HepG2 (cell line): Measurements from ENCODE around the gene AJM1. TPM values are rescaled to one million over a fixed set of nuclear protein-coding genes. Genes with fewer than 3 reads are reported as not detected.

Experiments
- CEBPZ ChIP-seq: IDR thresholded peaks from 2 replicates; pipeline ENCODE4 v1.6.1; 2012; ENCODE audit warnings: low read length, improper control_type of control experiment
- ELF3 ChIP-seq: IDR thresholded peaks from 2 replicates; pipeline ENCODE4 v1.6.1; 2016; ENCODE audit warnings: missing genetic modification reagents, missing compliant biosample characterization
- FOXJ3 ChIP-seq: sonication (generic); formaldehyde crosslinking; IDR thresholded peaks from 2 replicates; pipeline ENCODE4 v1.4.0; 2020; ENCODE audit warnings: missing genetic modification reagents, mild to moderate bottlenecking, borderline replicate concordance
- GMEB1 ChIP-seq: sonication (generic); formaldehyde crosslinking; IDR thresholded peaks from 2 replicates; pipeline ENCODE4 v1.5.1; 2020; ENCODE audit warnings: missing genetic modification reagents, mild to moderate bottlenecking, borderline replicate concordance
- PHB2 ChIP-seq: fragments of 450-650 bp; IDR thresholded peaks from 2 replicates; pipeline ENCODE4 v1.6.1; 2018; ENCODE audit not compliant: partially characterized antibody
- TFE3 ChIP-seq: IDR thresholded peaks from 2 replicates; pipeline ENCODE4 v1.6.1; 2016
- ZBTB43 ChIP-seq: sonication (generic); formaldehyde crosslinking; conservative IDR thresholded peaks from 2 replicates; pipeline ENCODE4 v1.4.0; 2020; ENCODE audit warnings: missing genetic modification reagents
- ZNF383 ChIP-seq: sonication (generic); formaldehyde crosslinking; IDR thresholded peaks from 2 replicates; pipeline ENCODE4 v1.4.0; 2020; ENCODE audit warnings: missing genetic modification reagents, mild to moderate bottlenecking, borderline replicate concordance
- ZNF580 ChIP-seq: IDR thresholded peaks from 2 replicates; pipeline ENCODE4 v1.6.1; 2016; ENCODE audit warnings: low read depth, borderline replicate concordance
- ZNF629 ChIP-seq: sonication (generic); formaldehyde crosslinking; conservative IDR thresholded peaks from 2 replicates; pipeline ENCODE4 v1.5.0; 2020; ENCODE audit warnings: missing genetic modification reagents
- polyA plus RNA-seq, 8 experiments: library from polyadenylated mRNA; depleted of rRNA in 3 of 8; stranded (reverse) in 7 of 8; unstranded in 1 of 8; fragments of >200 nt; fragmentation: Illumina TruSeq in 4 of 8; extraction: Trizol in 4 of 8; gene quantifications; 2 replicates each; pipeline versions ENCODE4 v1.2.1 to v1.2.3, GENCODE V29; 2011 to 2016; ENCODE audit warnings: low read depth in 4 of 8, missing spikeins in 1 of 8, mixed read lengths in 1 of 8; ENCODE audit not compliant: insufficient read depth in 1 of 8
- total RNA-seq, 5 experiments: library from RNA; depleted of rRNA; stranded (reverse); fragments of >200 nt; fragmentation: Illumina TruSeq; extraction: Trizol; gene quantifications; 2 replicates each; pipeline ENCODE4 v1.2.3, GENCODE V29; 2016; ENCODE audit warnings: low read depth in 1 of 5

Gene AJM1
- total and polyA plus RNA-seq, 2 of the 13 experiments (the other 11 are each of a cell fraction or from before 2014, with no cell fraction given), result 1.1 to 1.2 TPM

GRCh38 chr9:136881691-136882108 is 39.4 kb downstream of the AJM1 start (continued):
- TF ChIP-seq PHB2 (no peak), ZBTB43 (CRISPR knock-in tag) (0 out of 2 replicates have a peak, but pooled peaks have one; percentile 41), ZNF629 (0 out of 2 replicates have a peak, but pooled peaks have one; percentile 17), ZNF580 (CRISPR knock-in tag) (no peak), TFE3 (CRISPR knock-in tag) (peak; percentile 43; the same call in 1 of the 2 replicates), GMEB1 (no peak), CEBPZ (no peak), ELF3 (CRISPR knock-in tag) (0 out of 2 replicates have a peak, but pooled peaks have one; percentile 25), ZNF383 (CRISPR knock-in tag) (no peak), FOXJ3 (CRISPR knock-in tag) (no peak)
